GM19395 (cell line): Measurements from ENCODE around the gene STK10.

Experiments
- ATAC-seq: cut with Tn5 transposase; IDR thresholded peaks from one replicate; pipeline ENCODE4 v1.9.1; 2021; ENCODE audit warnings: mild to moderate bottlenecking, moderate library complexity; ENCODE audit not compliant: unreplicated experiment

STK10 gene

GRCh38 chr5:172110921-172111851, 76.8 kb downstream of the STK10 start:
- ATAC-seq, result peak; percentile 77

DNA sequence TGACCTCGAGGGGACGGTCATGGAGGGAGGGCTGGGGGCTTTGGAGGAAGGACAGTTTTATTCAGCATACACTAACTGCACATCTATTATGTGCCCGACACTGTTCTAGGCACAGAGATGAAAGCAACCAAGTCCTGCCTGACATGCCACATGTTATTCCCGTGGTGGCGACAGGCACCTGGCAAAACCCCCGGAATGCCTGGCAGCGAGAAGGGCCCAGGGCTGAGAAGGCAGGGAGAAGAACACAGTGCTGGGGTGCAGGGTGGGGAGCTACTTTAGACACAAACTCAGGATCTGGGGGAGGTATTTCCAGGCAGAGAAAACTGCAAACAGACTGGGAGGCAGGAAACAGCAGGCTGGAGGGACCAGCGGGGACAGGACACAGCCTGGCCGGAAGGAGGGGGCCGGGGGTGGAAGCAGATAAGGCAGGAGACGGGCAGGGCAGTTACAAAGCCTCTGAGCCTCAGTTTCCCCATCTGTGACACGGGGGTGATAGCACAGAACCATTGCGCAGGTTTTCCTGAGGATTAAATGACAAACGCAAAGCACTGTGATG, 77.7 kb downstream of the STK10 start:
- ATAC-seq, result no peak

DNA sequence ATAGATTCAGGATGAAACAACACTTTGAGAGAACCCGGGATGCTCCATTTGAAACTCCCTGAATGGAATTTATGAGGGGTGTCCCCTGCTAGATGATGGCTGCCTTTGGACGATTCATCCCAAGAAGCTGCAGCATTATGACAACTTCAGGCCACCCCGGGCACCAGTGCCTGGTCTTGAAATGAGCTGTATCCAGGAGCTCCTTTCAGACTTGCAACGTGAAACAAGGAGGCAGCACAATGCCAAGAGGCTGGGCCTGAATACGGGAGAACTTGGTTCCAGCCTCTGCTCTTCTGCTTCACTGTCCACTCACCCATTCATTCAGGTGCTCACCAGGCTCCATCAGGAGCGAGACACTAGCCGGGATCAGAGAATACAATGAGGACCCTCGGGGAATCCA, 78.3 kb downstream of the STK10 start:
- ATAC-seq, result no peak

DNA sequence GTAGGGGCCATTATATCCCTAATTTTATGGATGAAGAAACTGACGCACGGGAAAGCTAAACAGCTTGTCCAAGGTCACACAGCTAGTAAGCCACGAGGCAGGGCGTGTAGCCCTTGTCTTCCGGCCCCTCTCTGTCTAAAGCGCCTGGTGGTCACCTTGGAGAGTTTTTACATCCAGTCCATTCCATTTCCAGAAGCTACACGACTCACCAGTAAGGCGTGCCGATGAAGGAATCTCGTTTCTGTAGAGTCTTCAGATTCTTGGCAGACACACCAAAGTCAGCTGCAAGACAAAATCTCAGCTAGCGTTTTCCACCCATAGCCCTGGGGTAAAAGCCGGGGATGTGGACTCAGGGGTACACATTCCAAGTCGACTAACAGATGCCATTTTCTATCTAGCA, 80.5 kb downstream of the STK10 start:
- ATAC-seq, result no peak

- ATAC-seq, result no peak
Observed at GRCh38 chr5:172106511-172107356, 81.3 kb downstream of the STK10 start.

- ATAC-seq, result no peak
Observed at GRCh38 chr5:172105811-172106210, 82.2 kb downstream of the STK10 start.

DNA sequence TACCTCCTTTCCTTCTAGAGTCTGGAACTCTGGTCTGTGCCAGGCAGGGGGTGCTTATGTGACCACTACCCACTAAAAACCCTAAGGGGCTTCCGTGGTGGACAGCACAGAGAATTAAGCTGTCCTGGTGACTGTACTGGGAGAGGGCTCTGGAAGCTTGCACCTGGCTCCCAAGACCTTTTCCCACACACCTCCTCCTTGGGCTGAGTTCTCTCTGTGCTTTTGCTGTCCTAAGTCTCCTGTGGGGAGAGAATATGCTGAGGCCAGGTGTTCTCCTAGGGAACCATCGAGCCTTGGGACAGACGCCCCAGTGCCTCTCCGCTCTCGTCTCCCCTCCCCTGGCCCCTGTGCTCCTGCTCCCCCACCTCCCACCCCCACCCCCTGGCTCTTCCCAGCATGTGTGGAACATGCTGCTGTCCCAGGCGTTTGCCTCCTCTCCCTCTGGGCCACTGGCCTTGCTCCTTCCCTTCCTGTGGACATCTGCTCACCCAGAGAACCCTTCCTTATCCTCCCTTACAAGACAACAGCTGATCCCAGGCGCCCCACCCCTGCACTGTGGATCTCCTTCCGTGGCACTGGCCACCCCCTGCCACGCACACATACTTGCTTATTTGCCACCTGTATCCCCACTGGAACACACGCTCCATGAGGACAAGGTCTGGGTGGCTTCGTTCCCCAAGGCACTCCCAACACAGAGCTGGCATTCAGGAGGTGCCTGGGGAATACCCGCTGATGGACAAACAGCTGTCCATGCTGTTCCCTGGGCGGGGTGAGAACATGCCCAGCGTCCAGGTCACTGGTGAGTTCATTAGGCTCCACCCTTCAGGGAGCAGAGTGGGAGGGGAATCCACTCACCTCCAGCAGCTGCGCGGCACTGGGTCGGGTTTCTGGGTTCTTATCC, 83.0 kb downstream of the STK10 start:
- no peak for ATAC-seq

GRCh38 chr5:172104021-172104420, 84.0 kb downstream of the STK10 start:
- ATAC-seq, result no peak

GRCh38 chr5:172102913-172103626, 85.0 kb downstream of the STK10 start:
- ATAC-seq, result no peak

- ATAC-seq, result no peak
Observed at GRCh38 chr5:172102218-172102870, 85.7 kb downstream of the STK10 start.

GRCh38 chr5:172101547-172102217, 86.3 kb downstream of the STK10 start:
- ATAC-seq, result no peak

DNA sequence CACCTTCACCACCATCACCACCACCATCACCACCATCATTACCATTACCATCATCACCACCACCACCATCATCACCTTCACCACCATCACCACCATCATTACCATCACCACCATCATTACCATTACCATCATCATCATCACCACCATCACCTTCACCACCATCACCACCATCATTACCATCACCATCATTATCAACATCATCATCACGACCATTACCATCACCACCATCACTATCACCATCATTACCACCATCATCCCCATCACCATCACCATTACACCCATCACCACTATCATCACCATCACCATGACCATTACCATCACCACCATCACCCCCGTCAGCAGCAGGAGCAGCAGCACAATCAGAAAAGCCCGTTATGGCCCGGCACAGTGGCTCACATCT, 89.1 kb downstream of the STK10 start:
- ATAC-seq, result no peak

DNA sequence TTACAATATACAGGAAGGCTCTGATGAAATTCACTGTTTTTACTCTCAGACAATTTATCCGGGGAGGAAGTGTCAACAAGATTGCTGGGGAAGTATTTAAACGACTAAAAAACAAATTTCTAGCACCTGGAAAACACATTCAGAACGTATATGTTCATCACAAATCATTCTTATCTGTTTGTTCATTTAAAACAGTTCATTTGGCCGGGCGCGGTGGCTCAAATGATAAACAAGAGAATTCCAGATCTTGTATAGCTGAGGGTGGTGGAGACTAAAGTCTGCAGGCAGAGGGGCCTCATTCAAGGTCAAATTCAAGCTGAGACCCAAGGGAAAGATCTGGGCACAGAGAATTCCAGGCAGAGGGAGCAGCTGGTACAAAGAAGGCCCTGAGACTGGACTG, 90.0 kb downstream of the STK10 start:
- no peak for ATAC-seq

GRCh38 chr5:172097356-172097755, 90.7 kb downstream of the STK10 start:
- no peak for ATAC-seq

DNA sequence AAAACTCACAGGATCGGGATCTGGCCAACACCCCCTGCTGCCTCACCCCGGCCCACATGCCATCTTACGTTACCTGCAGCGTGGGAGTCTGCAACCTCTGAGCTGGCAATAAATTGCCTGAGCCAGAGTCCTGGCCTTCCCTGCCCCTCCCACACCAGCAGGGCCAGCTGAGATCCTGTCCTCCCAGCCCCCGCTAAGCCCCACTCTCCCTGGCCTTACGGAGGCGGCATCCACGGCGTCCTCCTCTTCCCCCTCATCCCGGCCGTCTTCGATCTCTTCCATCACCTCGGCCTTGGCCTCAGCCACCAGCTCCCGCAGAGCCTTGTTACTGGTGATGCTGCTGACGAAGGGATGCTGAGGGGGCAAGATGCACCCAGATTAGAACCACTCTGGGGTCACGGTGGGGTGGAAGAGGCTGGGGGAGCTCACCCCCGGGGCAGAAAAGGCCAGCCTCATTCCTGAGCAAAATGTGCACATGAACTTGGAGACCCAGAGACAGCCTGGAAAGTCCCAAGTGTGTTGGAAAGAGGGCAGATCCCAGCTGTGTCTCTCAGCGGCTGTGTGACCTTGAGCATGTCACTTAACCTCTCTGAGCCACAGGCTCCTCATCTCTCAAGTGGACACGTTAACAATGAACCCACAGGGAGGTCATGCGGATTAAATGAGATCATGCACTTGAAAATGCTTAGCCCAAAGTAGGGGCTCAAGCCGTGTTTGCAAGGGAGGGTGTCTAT, 91.7 kb downstream of the STK10 start:
- no peak for ATAC-seq

DNA sequence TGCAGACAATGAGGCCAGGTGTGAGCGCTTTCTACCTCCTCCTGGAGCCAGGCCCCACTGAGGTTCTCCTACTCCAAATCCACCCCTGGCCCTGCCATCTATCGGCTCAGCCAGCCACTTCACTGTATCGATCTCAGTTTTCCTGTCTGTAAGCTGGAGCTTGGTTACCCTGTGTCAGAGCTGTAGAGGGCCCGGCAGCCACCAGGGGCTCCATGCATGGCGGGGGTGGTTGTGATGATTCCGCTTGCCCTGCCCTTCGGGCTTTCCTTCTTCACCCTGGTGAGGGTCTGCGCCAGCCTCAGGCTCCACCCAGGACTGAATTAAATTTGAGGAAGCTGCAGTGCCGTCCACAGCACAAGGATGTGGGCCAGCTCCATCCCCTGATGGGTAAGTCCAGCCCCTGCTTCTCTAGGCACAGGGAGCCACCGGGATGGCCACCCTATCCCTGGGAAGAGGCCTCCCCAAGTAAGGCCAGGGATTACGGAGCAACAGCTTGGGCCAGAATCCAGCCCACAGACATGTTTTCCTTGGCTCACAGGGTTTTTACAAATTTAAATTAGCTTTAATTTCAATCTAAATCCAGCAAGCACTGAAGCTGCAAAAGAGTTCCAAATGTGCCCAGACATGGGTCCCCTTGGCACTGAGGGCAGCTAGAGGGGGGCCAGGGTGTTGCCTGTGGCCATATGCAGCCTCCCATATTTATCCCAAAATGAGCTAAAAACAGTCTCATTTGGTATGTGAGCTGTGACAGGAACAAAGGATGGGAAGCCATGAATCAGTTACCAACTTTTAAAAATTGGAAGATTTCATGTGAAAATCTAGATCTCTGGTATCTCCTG, 92.4 kb downstream of the STK10 start:
- no peak for ATAC-seq

- ATAC-seq, result no peak
Observed at GRCh38 chr5:172093965-172094364, 94.1 kb downstream of the STK10 start.
